Muscle layer of duodenum (tissue), 2 donors: ENCODE results near the gene TSSC4.
A peak's percentile ranks its signal among the peaks of the same experiment; 100 is the strongest.

Experiments
- H3K27ac ChIP-seq: one replicate; pipeline ENCODE4 v1.7.0; 2013; ENCODE audit warnings: mild to moderate bottlenecking, low read length
- H3K27me3 ChIP-seq: one replicate; pipeline ENCODE4 v1.7.0; 2013; ENCODE audit warnings: low read depth, mild to moderate bottlenecking, control low read depth, low read length
- H3K36me3 ChIP-seq, 2 donors: one replicate each; pipeline ENCODE4 v1.7.0; 2013; ENCODE audit warnings: low read length in 2 of 2, control low read depth in 1 of 2, mild to moderate bottlenecking in 1 of 2; ENCODE audit not compliant: insufficient read depth in 2 of 2, control insufficient read depth in 1 of 2
- H3K4me1 ChIP-seq, 2 donors: one replicate each; pipeline ENCODE4 v1.7.0; 2013; ENCODE audit warnings: low read length in 2 of 2, mild to moderate bottlenecking in 2 of 2, control low read depth in 1 of 2, moderate library complexity in 1 of 2; ENCODE audit not compliant: insufficient read depth in 2 of 2, control insufficient read depth in 1 of 2
- H3K4me3 ChIP-seq, 2 donors: one replicate each; pipeline ENCODE4 v1.7.0; 2013; ENCODE audit warnings: low read length in 2 of 2, low read depth in 1 of 2, mild to moderate bottlenecking in 1 of 2
- H3K9me3 ChIP-seq, 2 donors: one replicate each; pipeline ENCODE4 v1.7.0; 2013; ENCODE audit warnings: low read length in 2 of 2, control low read depth in 1 of 2, mild to moderate bottlenecking in 1 of 2; ENCODE audit not compliant: control insufficient read depth in 1 of 2
- donor health status: healthy.

Gene TSSC4

GRCh38 chr11:2381494-2382128, 18.9 kb upstream of the TSSC4 start:
- no peaks in the 10 kb centered on the region for H3K9me3 ChIP-seq
- peak overlapping the region in 1 of 2 donors; percentile 7 for H3K4me3 ChIP-seq
- no peaks in the 10 kb centered on the region for H3K27me3 ChIP-seq
- peaks cover 0 to 5% of the 10 kb centered on the region in 2 donors for H3K36me3 ChIP-seq
- no peak overlapping the region for H3K27ac ChIP-seq
- H3K4me1 ChIP-seq: peaks cover 25 to 78% of the 10 kb centered on the region in 2 donors

GRCh38 chr11:2382129-2382517, 18.4 kb upstream of the TSSC4 start:
- H3K27me3 ChIP-seq: no peaks in the 10 kb centered on the region
- peak overlapping the region; percentile 79 for H3K27ac ChIP-seq
- H3K4me3 ChIP-seq: no peak overlapping the region
- peaks cover 0 to 5% of the 10 kb centered on the region in 2 donors for H3K36me3 ChIP-seq
- H3K4me1 ChIP-seq: peaks cover 30 to 80% of the 10 kb centered on the region in 2 donors
- H3K9me3 ChIP-seq: no peaks in the 10 kb centered on the region

GRCh38 chr11:2382936-2383851, 17.4 kb upstream of the TSSC4 start:
- Histone ChIP-seq H3K9me3 (no peaks in the 10 kb centered on the region), H3K27ac (peak overlapping the region; percentile 79), H3K4me1 (peaks cover 30 to 90% of the 10 kb centered on the region in 2 donors), H3K4me3 (peak overlapping the region in 1 of 2 donors; percentile 50), H3K27me3 (no peaks in the 10 kb centered on the region), H3K36me3 (peaks cover 0 to 5% of the 10 kb centered on the region in 2 donors)

GRCh38 chr11:2383852-2384804, 16.4 kb upstream of the TSSC4 start:
- H3K9me3 ChIP-seq: no peaks in the 10 kb centered on the region
- H3K27me3 ChIP-seq: no peaks in the 10 kb centered on the region
- peaks cover 31 to 97% of the 10 kb centered on the region in 2 donors for H3K4me1 ChIP-seq
- peak overlapping the region in 1 of 2 donors; percentile 50 for H3K4me3 ChIP-seq
- H3K27ac ChIP-seq: peak overlapping the region; percentile 79
- peaks cover 0 to 5% of the 10 kb centered on the region in 2 donors for H3K36me3 ChIP-seq

GRCh38 chr11:2385156-2386151, 15.1 kb upstream of the TSSC4 start:
- H3K27me3 ChIP-seq: no peaks in the 10 kb centered on the region
- H3K4me1 ChIP-seq: peaks cover 43 to 98% of the 10 kb centered on the region in 2 donors
- peaks cover 0 to 5% of the 10 kb centered on the region in 2 donors for H3K36me3 ChIP-seq
- H3K27ac ChIP-seq: no peak overlapping the region
- peak overlapping the region in 1 of 2 donors; percentile 7 for H3K4me3 ChIP-seq
- no peaks in the 10 kb centered on the region for H3K9me3 ChIP-seq

GRCh38 chr11:2386591-2386990, 14.0 kb upstream of the TSSC4 start:
- H3K9me3 ChIP-seq: no peaks in the 10 kb centered on the region
- H3K4me3 ChIP-seq: peak overlapping the region in 1 of 2 donors; percentile 11
- H3K27me3 ChIP-seq: no peaks in the 10 kb centered on the region
- peaks cover 39 to 98% of the 10 kb centered on the region in 2 donors for H3K4me1 ChIP-seq
- peak overlapping the region; percentile 43 for H3K27ac ChIP-seq
- H3K36me3 ChIP-seq: peaks cover 0 to 10% of the 10 kb centered on the region in 2 donors

- Histone ChIP-seq H3K27me3 (no peaks in the 10 kb centered on the region), H3K4me3 (peak overlapping the region in 1 of 2 donors; percentile 11), H3K4me1 (peaks cover 35 to 98% of the 10 kb centered on the region in 2 donors), H3K27ac (peak overlapping the region; percentile 43), H3K9me3 (no peaks in the 10 kb centered on the region), H3K36me3 (peaks cover 0 to 19% of the 10 kb centered on the region in 2 donors)
Observed at GRCh38 chr11:2387266-2387987, 13.1 kb upstream of the TSSC4 start.

- no peaks in the 10 kb centered on the region for H3K27me3 ChIP-seq
- peak overlapping the region in 1 of 2 donors; percentile 19 for H3K4me3 ChIP-seq
- H3K9me3 ChIP-seq: no peaks in the 10 kb centered on the region
- H3K36me3 ChIP-seq: peaks cover 0 to 25% of the 10 kb centered on the region in 2 donors
- H3K27ac ChIP-seq: no peak overlapping the region
- H3K4me1 ChIP-seq: peaks cover 29 to 94% of the 10 kb centered on the region in 2 donors
Observed at GRCh38 chr11:2388431-2389376, 11.8 kb upstream of the TSSC4 start.
